Stimulated activated CD8-positive, alpha-beta memory T cell treated with anti-CD3 and anti-CD28 coated beads, Interleukin-12 subunit alpha, Interleukin-12 subunit beta, amount 100 ng/mL, for 24 hours (primary cell): ENCODE measurements around the gene FANCC.

Source experiments
- DNase-seq: peaks from one replicate; pipeline ENCODE4 v3.0.0-alpha.2; 2020; ENCODE audit errors: extremely low read depth

Gene FANCC

DNA sequence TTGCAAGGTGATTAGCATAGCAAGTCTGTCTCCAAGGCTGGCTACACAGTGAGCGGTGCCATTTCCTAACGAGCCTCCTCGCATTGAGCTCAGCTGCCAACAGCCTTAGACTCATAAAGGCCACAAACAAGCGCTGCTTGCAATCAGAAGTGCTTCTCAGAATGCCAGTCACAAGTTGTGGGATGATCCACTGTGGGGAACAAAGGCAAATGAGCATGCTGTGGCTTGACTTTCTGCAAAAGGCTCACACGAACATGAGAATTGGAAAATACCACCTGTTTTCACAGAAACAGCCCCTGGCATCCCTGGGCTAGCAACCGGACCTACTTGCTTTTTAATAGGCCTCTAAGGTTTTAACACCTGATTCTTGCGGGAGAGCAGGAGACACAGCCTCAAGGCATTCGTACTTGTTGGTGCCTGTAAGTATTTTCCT is 215.5 kb downstream of the FANCC start:
- no peak for DNase-seq

DNA sequence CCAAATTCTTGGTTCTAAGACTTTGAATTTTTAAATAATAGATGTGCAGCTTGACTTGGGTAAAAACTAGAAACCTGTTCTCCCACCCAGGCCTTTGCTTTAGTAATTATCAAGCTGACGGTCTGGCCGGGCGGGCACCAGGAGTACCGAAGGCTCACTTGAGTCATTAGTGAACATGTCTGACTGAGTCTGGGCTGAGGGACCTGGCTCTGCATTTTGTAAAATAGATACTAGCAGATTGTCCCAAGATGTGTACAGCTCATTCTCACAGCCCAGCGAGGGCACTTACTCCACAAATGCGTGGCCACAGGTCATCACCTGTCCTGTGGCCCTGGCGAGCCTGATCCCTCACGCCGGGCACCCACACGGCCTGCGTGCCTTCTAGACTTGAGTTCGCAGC is 216.2 kb downstream of the FANCC start:
- no peak for DNase-seq

DNA sequence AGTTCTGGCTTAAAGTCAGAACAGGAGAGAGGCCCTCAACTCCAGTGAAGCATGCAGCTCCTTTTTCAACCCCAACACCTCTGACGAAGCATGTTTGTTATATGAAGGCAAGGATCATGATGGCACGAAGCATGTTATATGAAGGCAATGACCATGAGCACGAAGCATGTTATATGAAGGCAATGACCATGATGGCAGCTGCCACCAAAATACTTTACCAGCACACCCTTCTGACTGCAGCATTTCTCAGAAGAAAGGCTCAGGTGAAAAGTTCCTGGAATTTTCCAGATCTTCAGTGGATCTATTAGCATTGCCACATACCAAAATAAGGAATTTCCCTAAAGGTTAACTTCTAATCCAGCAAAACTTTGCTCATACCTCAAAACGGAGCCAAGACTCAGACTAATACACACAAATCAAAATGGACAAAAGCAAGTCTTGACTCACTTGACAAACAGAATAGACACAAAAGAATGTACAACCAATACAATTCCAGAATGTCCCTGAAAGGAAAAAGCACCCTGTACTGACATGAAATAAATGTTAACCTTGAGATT is 217.4 kb downstream of the FANCC start:
- no peak for DNase-seq

DNA sequence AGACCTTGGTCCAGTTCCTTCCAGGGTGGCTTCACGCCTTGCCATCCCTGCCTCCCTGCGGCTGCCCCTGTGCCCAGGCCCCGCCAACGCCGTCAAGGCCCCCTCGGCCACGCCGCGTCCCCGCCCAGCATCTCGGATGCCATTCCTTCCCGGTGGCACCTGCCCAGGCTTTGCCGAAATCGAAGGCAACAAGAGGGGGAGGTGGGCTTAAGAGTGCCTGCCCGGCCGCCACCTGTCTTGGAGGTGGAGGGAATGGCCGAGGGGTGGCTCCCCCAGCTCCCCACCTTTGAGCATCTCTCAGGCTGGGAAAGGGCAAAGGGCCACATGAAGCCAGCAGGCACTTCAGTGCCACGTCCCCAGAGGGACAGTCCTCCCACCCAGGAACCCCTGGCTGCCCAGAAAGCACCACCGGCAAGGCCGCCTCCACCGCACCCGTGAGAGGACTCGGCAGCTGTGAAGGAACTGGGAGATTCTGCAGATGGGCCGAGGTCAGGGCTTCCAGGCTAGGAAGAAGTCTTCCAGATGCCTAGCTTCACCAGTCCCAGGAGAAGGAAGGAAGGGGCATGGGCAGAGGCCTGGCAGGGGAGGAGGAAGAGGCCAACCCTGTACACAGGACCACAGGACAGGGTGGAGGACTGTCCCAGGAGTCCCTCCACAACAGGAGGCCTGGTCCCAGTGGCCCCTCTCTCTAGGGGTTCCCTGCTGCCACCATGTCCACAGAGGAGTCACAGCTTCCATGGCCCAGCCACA is 218.0 kb downstream of the FANCC start:
- no peak for DNase-seq

DNA sequence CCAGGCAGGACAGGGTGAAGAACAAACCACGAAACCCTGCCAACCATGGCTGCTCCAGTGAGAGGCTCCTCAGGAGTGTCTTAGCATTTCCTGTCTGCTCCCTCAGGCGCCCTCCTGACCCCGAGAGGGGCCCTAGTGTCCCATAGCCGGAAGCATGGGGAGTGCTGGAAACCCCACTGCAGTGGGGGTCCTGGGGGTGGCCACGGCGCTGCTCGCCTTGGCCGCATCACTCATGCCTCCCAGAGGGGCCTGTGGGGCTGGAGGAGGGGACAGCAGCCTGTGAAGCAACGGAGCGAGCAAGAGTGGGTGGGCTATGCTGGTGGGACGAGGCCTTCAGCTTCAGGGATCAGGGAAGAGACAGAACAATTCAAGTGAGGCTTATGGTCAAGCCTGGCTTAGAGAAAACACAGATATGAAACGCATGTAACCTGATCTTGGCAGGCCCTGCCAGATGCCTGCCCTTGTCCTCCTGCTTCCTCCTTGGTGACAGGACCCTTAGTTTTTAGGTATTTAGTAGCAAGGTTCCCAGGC is 219.1 kb downstream of the FANCC start:
- no peak for DNase-seq

DNA sequence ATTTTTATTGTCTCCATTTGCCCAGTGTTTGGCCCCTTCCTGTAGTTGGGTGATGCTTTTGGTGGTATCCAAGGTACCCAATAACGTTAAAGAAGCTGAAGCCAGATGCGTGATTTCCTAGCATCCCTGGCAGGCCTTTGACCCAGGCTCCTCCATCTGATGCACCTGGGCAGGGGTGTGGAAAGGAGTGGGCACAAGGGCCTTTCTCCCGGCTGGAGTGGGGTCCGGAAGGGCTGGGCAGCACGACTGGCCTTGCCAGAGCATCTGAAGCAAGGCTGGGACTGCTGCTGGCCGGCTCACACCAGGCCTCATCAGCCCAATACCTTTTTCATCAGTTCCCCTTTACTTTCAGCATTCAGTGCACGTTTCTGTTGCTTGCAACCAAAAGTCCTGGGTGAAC is 220.2 kb downstream of the FANCC start:
- no peak for DNase-seq

DNA sequence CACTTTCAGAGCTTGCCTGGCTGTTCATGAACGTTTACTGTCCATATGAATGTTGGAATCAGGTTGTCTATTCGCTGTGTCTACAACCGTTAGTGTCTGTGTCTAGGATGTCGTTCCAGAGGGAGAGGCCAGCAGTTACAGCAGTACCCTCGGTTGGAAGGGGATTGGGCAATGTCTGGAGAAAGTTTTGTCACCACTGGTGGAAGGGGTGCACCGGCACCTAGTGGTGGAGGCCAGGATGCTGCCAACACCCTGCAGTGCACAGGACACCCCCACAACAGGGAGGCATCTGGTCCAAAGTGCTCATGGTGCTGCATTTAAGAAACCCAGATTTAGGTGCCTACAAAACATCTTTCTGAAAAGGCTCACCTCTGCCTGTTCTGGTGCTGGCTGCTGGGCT is 220.7 kb downstream of the FANCC start:
- DNase-seq: no peak

DNA sequence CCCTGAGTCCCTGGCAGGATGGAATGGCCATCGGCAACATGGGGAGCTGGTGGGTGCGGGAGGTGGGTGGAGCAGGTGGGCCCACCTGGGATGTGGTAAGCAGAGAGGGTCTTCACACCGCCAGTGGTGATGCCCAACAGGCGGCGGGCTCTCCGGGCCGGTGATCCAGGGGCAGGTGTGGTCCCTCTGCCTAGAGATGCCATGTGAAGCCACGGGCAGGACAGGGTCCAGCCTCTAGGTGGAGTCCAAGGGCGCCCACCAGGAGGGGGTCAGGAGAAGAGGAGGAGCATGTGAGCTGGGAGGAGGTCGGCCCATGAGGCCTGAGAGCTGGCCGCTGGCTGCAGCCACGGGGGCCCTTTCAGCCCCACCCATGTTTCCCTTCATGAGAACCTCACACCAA is 221.1 kb downstream of the FANCC start:
- DNase-seq: no peak

DNA sequence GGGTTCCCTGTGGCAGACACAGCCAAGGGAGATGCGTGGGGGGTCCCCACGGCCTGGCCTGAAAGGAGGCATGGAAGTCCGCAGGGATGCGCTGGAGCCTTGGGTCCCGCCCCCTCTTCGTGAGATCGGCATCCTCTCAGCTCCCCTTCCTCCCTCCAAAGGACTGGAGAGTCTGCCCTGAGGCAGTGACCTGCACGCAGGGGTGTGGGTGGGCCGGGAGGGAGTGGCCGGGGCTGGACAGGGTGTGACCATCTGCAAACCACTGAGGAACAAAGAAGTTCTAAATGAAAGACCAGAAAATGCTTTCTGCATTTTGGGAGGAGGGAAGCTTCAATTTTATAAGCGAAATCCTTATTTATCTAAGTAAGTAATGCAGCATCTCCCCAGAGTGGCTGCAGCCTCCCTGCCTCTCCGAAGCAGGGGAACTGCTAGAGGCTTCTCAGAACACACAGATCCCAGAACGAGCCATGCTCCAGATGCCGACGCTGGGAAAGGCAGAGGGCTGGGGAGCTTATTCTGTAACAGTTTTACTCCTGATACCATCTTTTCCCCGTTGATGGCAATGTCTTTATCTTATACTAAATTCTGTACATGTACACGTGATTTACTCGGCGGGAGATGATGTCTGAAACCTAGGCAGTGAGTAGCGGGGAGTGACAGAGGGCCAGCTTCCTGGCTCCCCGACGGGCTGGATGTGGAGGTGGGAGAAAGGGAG is 221.7 kb downstream of the FANCC start:
- no peak for DNase-seq

DNA sequence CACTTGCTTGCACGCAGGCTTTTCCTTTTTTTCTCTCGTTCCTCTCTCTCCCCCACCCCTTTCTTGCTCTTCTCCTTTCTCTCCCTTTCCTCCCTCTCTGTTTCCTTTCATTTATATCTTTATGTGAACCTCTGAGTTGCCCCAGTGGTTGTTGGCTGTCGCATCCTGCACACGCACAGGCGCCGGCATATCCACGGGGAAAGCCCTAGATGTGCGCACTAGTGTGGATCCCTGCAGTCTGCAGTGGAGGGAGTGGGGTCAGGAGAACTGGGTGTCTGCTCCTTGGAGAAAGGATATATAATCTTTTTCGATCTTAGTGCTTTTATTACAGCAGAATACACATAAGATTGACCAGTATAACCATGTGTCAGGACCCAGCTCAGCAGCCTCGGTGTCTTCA is 223.5 kb downstream of the FANCC start:
- no peak for DNase-seq

DNA sequence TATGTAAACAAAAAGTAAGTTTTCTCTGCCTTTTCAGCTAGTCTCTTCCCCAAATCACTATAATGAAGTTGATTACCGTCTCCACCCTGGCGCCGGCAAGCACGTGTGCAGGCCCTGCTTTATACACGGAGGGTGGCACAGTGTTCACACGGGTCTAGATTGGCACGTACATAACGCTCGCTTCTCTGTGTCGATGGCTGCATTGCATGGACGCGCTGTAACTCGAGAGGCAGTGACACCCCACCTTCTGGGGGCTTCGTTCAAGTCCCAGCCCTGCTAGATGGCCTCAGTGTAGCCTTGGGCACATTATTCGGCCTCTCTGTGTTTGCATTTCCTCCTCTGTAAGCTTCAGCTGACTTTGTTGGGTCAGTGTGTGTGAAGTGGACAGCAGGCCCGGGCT is 223.9 kb downstream of the FANCC start:
- no peak for DNase-seq

DNA sequence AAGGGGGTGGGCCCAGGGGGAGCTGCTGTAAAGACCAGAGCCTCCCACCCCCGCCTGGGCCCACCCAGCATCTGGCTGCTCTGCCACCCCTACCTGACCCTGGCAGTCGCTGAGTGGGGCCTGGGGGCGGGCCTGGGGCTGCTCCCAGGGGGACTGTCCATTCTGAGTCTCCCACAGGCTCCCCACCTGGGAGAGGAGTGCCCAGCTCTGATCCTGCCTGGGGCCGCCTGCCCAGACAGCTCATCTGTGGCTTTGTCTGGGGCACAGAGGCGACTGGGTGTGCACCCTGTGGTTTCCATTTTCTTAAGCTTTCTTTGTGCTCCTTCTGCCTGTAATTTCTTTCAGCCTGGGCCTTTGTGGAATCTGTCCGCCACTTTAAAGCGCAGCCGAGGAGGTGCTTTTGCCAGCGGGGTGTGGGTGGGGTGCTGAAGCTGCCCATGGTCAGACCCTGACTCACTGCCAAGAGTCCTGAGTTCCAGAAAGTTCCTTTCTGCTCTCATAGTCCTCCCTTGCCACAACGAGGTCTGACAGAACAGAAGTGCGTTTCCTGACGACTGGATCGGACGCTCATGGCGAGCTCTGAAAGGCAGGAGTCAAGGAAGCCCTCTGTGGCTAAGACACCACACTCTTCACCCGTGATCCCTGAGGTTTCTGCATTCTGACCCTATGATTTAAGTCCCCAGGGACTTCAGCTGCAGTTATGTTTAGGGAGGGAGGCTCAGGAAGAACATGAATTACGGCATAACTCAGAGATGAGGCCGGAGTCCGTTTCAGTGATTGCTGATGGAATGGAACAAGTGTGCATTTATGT is 225.0 kb downstream of the FANCC start:
- DNase-seq: no peak

DNA sequence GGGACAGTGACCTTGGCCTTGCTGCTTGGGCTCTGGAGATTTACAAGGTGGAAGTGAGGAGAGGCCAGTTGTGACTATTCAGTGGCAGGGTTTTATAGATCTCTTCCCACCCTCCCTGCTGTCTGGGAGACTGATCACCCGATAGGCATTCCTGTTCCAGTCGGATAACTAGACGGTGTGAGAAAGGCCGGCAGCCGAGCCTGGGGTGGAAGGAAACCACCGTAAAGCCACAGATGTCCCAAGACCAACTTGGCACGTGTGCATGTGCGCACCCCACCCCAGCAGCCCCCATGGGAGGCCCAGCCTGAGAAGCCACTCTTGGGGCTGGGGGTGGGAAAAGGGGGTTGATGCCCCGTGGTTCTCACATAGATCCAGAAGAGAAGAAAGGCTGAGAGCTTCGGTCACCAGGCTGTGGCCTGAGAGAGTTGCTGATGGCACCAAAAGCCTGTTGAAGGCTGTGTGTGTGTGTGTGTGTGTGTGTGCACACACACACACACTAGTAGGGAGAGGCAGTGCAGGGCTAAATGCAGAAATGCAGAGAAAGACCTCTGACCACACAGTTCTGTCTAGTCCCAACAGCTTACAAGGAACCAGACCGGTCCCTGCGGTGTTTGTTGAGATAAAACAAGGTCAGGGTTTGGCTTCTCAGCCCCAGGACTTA is 225.8 kb downstream of the FANCC start:
- no peak for DNase-seq

DNA sequence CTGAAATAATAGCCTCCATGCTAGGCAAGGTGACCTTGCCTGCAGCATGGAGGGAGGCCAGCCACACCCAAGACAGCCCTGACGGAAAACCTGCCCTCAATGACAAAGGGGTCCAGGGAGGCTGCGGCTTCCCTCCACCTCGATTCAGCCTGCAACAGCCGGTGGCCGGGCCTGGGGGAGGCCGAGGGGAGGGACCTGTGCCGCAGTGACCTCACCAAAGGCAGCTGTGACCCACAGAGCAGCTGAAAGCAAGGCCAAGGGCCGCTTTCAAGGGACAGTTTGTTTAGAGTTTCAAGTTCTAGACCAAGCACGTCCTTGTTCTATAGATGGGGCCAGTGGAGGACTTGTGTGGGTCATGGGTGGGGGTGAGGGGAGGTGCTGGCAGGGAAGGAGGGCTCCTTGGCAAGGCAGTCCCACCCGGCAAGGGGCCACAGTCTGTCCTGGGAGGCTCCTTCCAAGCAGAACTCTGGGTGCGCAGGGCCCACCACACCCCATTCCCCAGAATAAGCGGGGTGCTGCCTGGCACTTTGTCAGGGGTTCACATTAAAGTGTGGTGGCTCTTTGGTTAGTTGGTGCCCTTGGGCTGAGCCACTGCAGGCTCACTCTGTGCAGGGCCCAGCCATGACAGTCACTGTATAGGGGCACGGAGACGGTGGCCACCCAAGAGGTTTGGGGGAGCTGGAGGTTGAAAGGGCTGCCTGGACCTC is 226.5 kb downstream of the FANCC start:
- no peak for DNase-seq

DNA sequence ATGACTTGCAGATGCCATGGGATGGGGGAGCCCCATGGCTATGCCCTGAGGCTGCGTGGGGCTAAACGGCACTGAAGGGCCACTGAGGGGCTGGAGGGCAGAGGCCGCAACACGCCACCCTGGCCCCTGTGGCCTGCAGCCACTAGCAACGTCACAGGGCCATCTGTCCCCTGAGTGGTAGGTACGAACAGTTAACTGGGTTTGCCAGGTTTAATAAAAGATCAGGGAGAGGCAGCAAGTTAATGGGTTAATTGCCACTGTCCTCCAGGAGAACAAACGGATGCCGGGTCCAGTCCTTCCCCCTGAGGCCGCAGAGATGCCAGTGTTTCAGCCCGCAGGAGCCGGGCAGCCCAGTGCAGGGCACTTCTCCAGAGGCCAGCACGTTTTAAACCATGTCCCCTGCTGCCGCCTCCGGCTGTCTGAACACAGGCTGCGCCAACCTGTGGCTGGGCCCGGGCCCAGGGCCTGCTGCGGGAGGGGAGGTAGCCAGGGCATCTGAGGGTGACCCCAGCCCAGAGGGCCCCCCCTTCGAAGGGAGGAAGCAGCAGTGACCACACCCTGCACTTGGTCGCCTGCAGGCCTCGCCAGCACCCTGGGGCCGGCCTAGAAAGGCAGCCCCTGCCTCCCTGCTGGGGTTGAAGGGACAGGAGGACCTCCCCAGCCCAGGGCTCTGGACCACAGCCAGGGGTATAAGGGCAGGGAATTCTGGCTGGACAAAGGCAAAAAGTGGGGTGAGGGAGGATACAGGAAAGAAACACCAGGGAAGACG is 227.3 kb downstream of the FANCC start:
- DNase-seq: no peak

DNA sequence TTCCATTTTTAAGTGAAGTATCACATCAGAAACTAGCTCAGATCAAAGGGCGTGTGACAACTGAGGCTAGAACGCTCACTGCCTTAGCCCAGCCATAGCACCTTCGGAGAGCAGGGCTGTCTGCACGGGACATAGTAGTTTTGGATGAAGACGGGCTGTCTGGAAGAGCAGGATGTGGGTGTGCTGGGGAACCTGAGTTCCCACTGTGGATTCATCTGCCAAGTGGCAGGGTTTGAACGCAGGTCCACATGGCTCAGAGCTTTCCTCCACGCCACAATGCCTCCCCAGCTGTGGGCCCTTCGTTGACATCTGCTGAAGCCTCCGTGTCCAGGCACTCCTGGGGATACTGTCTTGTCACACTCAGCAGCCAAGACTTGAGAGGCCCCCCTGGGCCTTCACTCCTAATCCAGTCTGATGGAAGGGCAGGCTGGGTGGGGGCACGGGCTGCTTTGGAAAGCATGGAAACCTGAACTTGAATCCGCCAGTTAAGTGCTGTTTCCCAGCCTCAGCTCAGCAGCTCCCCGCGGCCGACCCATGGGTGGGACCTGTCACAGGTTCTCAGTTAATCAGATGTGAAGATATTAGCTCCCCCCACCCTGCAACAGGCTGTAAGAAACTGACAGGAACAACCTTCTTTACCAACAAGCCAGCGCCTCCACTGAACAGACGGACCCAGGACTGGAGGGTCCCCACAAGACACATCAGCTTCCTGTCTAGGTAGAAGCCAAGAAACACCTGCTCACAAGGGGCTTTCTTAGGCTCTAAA is 228.1 kb downstream of the FANCC start:
- no peak for DNase-seq

DNA sequence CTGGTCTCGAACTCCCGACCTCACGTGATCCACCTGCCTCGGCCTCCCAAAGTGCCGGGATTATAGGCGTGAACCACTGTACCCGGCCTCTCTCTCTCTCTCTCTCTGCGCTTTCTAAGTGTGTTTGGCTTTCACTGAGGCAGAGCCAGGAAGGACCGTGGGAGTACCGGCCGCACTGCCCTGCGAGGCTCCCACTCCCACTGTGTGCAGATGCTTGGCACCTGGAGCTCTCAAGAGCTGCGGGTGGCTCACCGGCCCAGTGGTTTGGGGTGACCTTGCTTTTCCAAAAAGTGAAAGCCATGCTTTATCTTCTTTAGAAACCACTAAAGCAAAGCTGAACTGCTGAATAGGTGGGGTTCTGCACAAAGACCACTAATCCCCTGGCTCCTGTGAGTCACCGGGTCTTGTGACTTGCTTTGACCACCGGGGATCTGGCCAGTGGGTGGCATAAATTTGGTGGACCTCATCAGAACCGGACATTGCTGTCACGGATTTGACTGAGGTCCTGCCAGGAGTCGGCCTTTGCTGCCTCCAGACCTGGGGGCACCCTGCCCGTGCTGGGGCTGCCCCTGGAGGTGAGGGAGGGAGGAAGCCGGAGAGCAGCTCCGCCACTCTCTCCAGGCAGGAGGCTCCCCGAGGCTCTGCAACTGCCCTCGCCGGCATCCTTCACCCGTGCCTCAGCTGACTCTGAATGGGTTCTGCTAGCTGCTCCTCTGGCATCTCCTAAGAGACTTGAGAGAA is 228.9 kb downstream of the FANCC start:
- DNase-seq: no peak

DNA sequence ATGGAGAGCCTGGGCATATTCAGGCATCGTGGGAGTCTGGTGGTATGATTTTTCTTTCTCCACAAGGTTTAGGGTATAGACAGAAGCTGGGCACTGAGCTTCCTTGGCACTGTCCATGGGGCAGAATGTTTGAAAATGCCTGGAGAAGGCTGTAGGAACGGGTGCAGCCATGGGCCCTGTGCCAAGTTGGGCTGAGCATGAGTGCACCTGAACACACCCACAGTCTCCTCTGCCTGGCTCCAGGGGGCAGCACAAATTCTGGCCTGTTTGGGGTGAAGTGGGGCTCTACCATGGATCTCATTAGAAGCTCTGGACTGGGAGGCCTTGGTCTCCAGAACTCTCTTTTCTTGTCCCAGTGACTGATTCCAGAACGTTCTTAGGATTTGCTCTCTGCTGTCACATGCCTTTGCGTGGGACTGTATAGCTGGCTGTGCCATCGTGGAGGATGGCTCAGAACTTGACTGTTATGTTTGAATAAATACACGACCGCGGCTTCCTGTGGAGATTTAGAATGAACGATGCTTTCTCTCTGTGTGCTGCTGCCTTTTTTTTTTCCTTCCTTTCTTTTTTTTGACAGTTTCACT is 229.8 kb downstream of the FANCC start:
- DNase-seq: no peak
